DOHH2 (cell line): ENCODE measurements around the gene GAS7.

Experiments
- H3F3A ChIP-seq: fragments of 200-600 bp; sonication (generic), shearing (Covaris generic); 2 replicates; pipeline ENCODE4 v1.6.0; 2016; ENCODE audit warnings: antibody characterized with exemption, mild to moderate bottlenecking; ENCODE audit not compliant: control insufficient read depth, insufficient read depth
- H3K27ac ChIP-seq: fragments of 200-600 bp; sonication (generic); 2 replicates; pipeline ENCODE4 v1.5.1; 2014; ENCODE audit warnings: low read depth, mild to moderate bottlenecking, low read length, moderate library complexity
- H3K27me3 ChIP-seq: fragments of 200-600 bp; sonication (generic); 2 replicates; pipeline ENCODE4 v1.6.1; 2014; ENCODE audit warnings: mild to moderate bottlenecking, low read length, mixed read lengths; ENCODE audit not compliant: control insufficient read depth
- H3K36me3 ChIP-seq: fragments of 200-600 bp; sonication (generic); 2 replicates; pipeline ENCODE4 v1.6.1; 2014; ENCODE audit warnings: mild to moderate bottlenecking, low read length, moderate library complexity, mixed read lengths; ENCODE audit not compliant: control insufficient read depth
- H3K4me1 ChIP-seq: fragments of 200-600 bp; sonication (generic); 2 replicates; pipeline ENCODE4 v1.6.1; 2014; ENCODE audit warnings: mild to moderate bottlenecking, low read length, mixed read lengths; ENCODE audit not compliant: control insufficient read depth
- H3K4me2 ChIP-seq: fragments of 200-600 bp; sonication (generic); 2 replicates; pipeline ENCODE4 v1.6.0; 2014; ENCODE audit warnings: mild to moderate bottlenecking, low read length, moderate library complexity
- H3K4me3 ChIP-seq: fragments of 200-600 bp; sonication (generic); 2 replicates; pipeline ENCODE4 v1.5.1; 2014; ENCODE audit warnings: mild to moderate bottlenecking, low read length, mixed read lengths
- H3K79me2 ChIP-seq: fragments of 200-600 bp; sonication (generic); 2 replicates; pipeline ENCODE4 v1.6.1; 2014; ENCODE audit warnings: mild to moderate bottlenecking, low read length, mixed read lengths; ENCODE audit not compliant: control insufficient read depth
- H3K9me2 ChIP-seq: fragments of 200-600 bp; sonication (generic); replicated peaks from 2 replicates; pipeline ENCODE4 v1.6.1; 2014; ENCODE audit warnings: mild to moderate bottlenecking, low read length, mixed read lengths; ENCODE audit not compliant: control insufficient read depth
- H3K9me3 ChIP-seq: fragments of 200-600 bp; sonication (generic); 2 replicates; pipeline ENCODE4 v1.6.1; 2014; ENCODE audit warnings: antibody characterized with exemption, low read length, mixed read lengths; ENCODE audit not compliant: control insufficient read depth, insufficient read depth
- H4K20me1 ChIP-seq: fragments of 200-600 bp; sonication (generic); 2 replicates; pipeline ENCODE4 v1.6.0; 2014; ENCODE audit warnings: low read depth, mild to moderate bottlenecking, antibody characterized with exemption, low read length, moderate library complexity; ENCODE audit not compliant: control insufficient read depth, insufficient read depth
- CTCF ChIP-seq: fragments of 200-600 bp; sonication (generic); IDR thresholded peaks from one replicate; pipeline ENCODE4 v1.5.1; 2014; ENCODE audit warnings: antibody characterized with exemption, mild to moderate bottlenecking, low read depth, low read length; ENCODE audit not compliant: poor library complexity, severe bottlenecking
- EZH2phosphoT487 ChIP-seq: fragments of 200-600 bp; sonication (generic); IDR thresholded peaks from 2 replicates; pipeline ENCODE4 v1.6.1; 2017; ENCODE audit warnings: borderline replicate concordance, mild to moderate bottlenecking, antibody characterized with exemption, low read length, moderate library complexity, mixed read lengths

Gene GAS7

GRCh38 chr17:9880582-9880999, 317.8 kb downstream of the GAS7 start:
- Histone ChIP-seq H3K9me2 (no peaks in the 10 kb centered on the region), H3K27me3 (no peaks in the 10 kb centered on the region), H3K27ac (no peak overlapping the region), H3K9me3 (peaks cover 14% of the 10 kb centered on the region), H4K20me1 (no peaks in the 10 kb centered on the region), H3F3A (no peaks in the 10 kb centered on the region), H3K4me2 (no peak overlapping the region), H3K79me2 (no peaks in the 10 kb centered on the region), H3K4me1 (no peaks in the 10 kb centered on the region), H3K4me3 (no peak overlapping the region), H3K36me3 (no peaks in the 10 kb centered on the region)
- TF ChIP-seq CTCF (no peak), EZH2phosphoT487 (no peak)

GRCh38 chr17:9878786-9879525, 319.4 kb downstream of the GAS7 start:
- H3K27ac ChIP-seq, result no peak overlapping the region
- H3K4me1 ChIP-seq, result no peaks in the 10 kb centered on the region
- no peak overlapping the region for H3K4me2 ChIP-seq
- no peaks in the 10 kb centered on the region for H3K79me2 ChIP-seq
- no peaks in the 10 kb centered on the region for H3F3A ChIP-seq
- TF ChIP-seq EZH2phosphoT487, result no peak
- TF ChIP-seq CTCF, result no peak
- H3K4me3 ChIP-seq, result no peak overlapping the region
- no peaks in the 10 kb centered on the region for H3K9me2 ChIP-seq
- no peaks in the 10 kb centered on the region for H4K20me1 ChIP-seq
- H3K36me3 ChIP-seq, result no peaks in the 10 kb centered on the region
- peaks cover 10% of the 10 kb centered on the region for H3K9me3 ChIP-seq
- H3K27me3 ChIP-seq, result no peaks in the 10 kb centered on the region

- no peaks in the 10 kb centered on the region for H3K4me1 ChIP-seq
- H3K4me2 ChIP-seq, result no peak overlapping the region
- H3K79me2 ChIP-seq, result no peaks in the 10 kb centered on the region
- no peaks in the 10 kb centered on the region for H3F3A ChIP-seq
- H3K9me2 ChIP-seq, result no peaks in the 10 kb centered on the region
- H3K9me3 ChIP-seq, result peaks cover 7% of the 10 kb centered on the region; the same call in 1 of the 2 replicates
- no peak for TF ChIP-seq EZH2phosphoT487
- no peak for TF ChIP-seq CTCF
- H3K27ac ChIP-seq, result no peak overlapping the region
- H4K20me1 ChIP-seq, result no peaks in the 10 kb centered on the region
- no peaks in the 10 kb centered on the region for H3K36me3 ChIP-seq
- no peaks in the 10 kb centered on the region for H3K27me3 ChIP-seq
- H3K4me3 ChIP-seq, result no peak overlapping the region
Measured at GRCh38 chr17:9878356-9878755, 320.1 kb downstream of the GAS7 start.
